GM21528 (cell line): ENCODE measurements around the gene LRIT1.

Source experiments
- ATAC-seq: cut with Tn5 transposase; IDR thresholded peaks from one replicate; pipeline ENCODE4 v1.9.1; 2021; ENCODE audit warnings: mild to moderate bottlenecking, moderate library complexity; ENCODE audit not compliant: unreplicated experiment, low FRiP score

Gene LRIT1

GRCh38 chr10:84214612-84215235, 26.6 kb downstream of the LRIT1 start:
- ATAC-seq: peak; percentile 96

GRCh38 chr10:84214046-84214572, 27.2 kb downstream of the LRIT1 start:
- ATAC-seq: no peak

DNA sequence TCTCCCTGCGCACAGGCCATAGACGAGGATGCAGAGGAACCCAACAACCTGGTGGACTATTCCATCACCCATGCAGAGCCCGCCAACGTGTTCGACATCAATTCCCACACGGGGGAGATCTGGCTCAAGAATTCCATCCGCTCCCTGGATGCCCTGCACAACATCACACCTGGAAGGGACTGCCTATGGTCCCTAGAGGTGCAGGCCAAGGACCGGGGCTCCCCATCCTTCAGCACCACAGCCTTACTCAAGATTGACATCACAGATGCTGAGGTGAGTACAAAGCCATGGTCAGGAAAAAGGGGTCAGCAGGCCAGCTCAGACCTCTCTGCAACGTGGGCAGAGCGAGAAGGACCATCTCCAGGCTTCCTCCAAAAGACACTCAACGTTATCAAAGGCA, 28.3 kb downstream of the LRIT1 start:
- ATAC-seq: no peak

DNA sequence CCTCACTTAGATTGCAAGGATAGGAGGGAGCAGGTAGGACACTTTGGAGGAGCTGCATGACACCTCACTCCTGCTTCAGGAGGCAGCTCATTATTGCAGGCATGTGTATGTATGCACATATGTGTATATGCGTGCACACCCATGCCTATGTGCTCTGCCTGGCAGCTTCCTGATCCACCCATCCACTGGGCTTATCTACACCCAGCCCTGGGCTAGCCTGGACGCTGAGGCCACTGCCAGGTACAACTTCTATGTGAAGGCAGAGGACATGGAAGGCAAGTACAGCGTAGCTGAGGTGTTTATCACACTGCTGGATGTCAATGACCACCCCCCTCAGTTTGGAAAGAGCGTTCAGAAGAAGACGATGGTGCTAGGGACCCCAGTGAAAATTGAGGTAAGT, 29.3 kb downstream of the LRIT1 start:
- no peak for ATAC-seq

GRCh38 chr10:84211566-84211965, 29.8 kb downstream of the LRIT1 start:
- ATAC-seq: no peak

GRCh38 chr10:84208023-84208422, 33.3 kb downstream of the LRIT1 start:
- no peak for ATAC-seq

- ATAC-seq: no peak
These were observed 35.4 kb downstream of the LRIT1 start for GRCh38 chr10:84205853-84206525.

DNA sequence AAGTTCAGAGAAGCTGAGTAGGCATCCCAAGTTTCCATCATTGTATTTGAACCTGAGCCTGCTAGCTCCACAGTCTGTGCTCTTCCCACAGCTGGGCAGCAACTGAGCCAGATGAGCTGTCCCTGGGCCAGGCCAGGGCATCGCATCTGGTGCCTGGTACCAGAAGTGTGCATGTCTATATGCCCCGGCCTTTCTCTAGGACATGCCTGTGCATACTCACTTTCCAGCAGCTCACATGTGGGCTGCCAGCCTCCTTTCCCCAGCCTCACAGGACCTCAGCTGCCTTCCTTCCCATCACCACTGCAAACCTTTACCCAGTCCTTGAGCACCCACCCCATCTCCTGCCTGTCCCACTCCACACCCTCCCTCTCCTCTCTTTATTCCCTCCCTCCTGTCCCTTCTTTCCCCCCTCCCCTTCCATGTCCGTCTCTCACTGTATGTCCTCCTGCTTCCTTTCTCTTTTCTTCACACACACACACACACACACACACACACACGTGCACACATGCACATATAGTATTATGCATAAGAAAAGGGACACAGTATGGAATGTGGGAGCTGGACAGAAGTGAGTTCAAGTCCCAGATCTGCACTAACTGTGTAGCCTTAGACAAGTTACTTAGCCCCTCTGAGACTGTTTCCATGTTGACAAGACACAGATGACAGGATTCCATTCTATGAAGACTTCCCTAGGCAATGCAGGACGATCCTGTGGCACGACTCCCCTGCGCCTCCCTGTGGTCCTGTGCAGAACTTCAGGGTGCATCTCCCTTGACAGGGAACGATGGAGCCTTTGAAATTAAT, 36.1 kb downstream of the LRIT1 start:
- peak; percentile 74 for ATAC-seq

- ATAC-seq: no peak
These were observed 36.7 kb downstream of the LRIT1 start for GRCh38 chr10:84204610-84205009.

DNA sequence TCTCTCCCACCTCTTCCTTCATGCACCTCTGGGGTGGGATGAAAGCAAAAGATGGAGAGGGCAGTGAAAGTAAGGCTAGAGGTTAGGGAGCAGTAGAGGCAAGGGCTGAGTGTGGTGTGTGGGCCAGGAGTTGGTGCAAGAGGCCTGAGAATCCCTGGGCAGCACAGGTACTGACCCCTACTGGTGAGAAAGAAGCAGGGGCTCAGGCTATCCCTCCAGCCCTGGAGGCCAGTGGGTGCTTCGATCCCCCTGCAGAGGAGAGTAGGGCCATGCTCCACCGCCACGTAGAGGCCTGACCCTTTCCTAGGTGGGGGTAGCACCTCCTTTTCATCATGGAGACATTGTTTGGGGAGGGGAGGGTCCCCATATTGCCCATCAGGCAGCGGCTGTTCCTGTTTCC, 37.2 kb downstream of the LRIT1 start:
- peak; percentile 54 for ATAC-seq

- ATAC-seq: no peak
These were observed 39.0 kb downstream of the LRIT1 start for GRCh38 chr10:84202349-84202748.

- no peak for ATAC-seq
These were observed 39.7 kb downstream of the LRIT1 start for GRCh38 chr10:84201682-84202081.

DNA sequence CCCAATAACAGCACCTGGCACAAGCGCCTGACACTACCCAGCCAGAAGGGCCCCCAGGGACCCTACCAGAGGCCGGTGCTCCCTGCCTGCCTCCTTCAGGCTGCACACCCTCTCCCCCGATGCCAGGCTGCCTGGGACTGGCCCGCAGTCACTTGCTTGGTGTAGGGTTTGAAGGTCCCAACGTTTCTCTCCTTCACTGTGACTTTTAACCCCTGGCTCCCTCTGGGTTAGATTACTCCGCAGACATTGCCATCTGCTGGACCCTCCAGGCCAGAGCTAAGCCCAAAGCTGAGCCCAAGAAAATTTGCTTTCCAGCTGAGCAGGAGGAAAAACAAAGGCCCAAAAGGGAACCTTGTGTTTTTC, 40.1 kb downstream of the LRIT1 start:
- ATAC-seq: no peak

DNA sequence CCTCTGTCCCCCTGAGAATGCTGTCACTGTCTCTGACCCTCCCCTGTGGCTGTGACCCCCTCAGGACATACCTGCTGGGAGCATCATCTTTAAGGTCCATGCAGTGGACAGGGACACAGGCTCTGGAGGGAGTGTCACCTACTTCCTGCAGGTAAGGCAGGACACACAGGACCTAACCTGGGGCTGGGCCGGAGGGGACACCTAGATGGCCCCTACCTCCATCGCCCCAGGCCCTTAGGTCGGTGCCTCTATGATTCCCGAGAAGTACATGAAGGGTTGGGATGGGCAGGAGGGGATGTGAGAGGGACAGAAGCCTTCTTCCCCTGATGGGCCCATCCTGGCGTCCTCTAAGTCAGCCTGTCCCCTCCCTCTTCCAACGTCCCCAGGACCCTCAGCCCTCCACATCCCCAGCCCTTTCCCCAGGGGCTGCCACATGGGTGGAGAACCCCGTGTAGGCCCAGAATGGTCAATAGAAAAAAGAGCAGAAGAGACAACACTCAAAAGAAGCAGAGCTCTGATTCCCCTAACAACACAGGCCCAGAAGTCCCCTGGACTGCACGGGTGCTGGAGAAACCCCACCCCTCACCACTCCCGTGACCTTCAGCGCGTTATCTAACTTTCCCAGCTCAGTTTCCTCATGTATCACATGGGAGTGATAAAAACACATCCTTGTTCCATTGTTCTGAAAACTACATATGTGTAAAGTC, 40.7 kb downstream of the LRIT1 start:
- ATAC-seq: no peak

DNA sequence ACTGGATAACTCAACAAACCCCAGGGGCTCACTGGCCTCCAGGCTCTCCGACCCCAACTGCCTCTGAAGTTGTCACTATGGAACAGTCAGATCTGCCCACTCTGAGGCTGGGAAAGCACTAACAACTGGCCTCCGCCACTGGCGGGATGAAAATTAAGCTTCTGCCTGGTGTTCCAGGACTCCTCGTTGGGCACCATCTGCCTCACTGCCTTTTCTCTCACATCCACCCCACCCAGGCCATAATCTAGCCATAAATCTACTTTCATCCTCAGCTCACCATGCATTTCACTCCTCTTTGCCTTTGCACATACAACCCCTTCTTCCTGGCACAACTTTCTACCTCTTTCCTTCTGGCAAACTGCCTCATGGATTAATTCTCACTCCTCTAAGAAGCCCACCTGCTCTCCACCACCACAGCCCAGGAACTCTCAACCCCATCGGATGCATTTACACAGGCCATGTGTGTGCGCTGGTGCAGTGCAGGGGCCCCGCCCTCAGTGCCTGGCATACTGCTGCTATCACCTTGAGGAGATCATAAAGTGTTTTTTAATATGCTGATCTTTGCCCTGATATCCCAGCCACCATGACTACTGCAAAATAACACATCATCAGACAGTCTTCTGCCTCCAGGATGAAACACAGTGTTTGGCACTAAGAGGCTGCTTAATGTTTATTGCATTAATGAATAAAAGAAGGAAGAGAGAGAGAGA, 43.0 kb downstream of the LRIT1 start:
- ATAC-seq: no peak

GRCh38 chr10:84197643-84198042, 43.7 kb downstream of the LRIT1 start:
- ATAC-seq: no peak

DNA sequence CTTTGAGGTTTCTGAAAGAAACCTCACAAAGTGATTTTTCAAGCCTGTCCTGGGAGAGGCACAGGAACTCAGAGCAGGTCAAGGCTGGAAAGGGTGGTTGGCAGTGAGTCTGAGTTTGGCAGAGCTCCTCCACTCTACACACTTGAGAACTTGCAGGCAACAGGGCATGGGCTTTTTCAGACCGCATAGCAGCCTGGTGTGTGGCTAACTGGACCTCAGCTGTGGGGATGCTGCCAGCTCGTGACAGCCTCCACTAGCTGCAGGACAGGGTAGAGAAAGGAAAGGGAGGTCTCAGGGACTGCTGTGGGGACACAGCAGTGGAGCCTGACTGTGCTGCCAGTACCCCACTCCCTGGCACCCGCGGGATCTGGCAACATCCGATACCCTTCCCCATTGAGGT, 44.4 kb downstream of the LRIT1 start:
- no peak for ATAC-seq

- ATAC-seq: no peak
These were observed 45.3 kb downstream of the LRIT1 start for GRCh38 chr10:84196083-84196482.

- no peak for ATAC-seq
These were observed 46.1 kb downstream of the LRIT1 start for GRCh38 chr10:84195044-84195830.
